ENCODE measurements around the gene PTEN.

DNA sequence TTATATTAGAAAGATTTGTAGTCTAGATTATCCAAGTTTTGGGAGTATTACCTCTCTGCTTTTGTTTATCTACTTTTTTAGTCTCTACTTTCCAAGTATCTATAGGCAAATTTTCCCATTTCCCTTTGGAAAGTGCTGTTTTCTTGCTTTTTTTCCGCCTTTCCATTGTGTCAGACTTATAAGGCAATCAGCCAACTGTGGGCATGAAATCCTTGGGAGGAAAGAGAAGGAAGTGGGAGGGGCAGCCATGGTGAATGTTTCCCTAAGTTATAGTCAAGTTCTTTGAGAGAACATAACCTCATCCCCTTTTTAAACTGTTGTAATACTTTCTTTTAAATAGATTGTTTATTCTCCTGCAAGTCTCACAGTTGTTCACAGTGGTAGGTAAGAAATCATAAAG lies 52.6 kb downstream of the PTEN start:
- TF ChIP-seq ZNF274 (IDR thresholded peaks at IDR 0.05; ENCODE audit: low read depth, low read length) (no peak), POLR2AphosphoS5 (IDR thresholded peaks at IDR 0.05; ENCODE audit: low read depth, low read length) (no peak), POLR2A (IDR thresholded peaks at IDR 0.05; ENCODE audit: borderline replicate concordance, extremely low read depth, insufficient read depth, insufficient read length) (no peak), SP1 (IDR thresholded peaks at IDR 0.05; ENCODE audit: low read depth) (no peak), RAD21 (IDR thresholded peaks at IDR 0.05; ENCODE audit: low read depth) (no peak), SIN3A (IDR thresholded peaks at IDR 0.05; ENCODE audit: low read depth) (no peak), ELF1 (IDR thresholded peaks at IDR 0.05; ENCODE audit: borderline replicate concordance, low read depth) (no peak), CEBPB (IDR thresholded peaks at IDR 0.05; ENCODE audit: low read depth) (no peak), EZH2 (IDR thresholded peaks at IDR 0.05) (no peak)
- TF ChIP-seq, protein P1, sequence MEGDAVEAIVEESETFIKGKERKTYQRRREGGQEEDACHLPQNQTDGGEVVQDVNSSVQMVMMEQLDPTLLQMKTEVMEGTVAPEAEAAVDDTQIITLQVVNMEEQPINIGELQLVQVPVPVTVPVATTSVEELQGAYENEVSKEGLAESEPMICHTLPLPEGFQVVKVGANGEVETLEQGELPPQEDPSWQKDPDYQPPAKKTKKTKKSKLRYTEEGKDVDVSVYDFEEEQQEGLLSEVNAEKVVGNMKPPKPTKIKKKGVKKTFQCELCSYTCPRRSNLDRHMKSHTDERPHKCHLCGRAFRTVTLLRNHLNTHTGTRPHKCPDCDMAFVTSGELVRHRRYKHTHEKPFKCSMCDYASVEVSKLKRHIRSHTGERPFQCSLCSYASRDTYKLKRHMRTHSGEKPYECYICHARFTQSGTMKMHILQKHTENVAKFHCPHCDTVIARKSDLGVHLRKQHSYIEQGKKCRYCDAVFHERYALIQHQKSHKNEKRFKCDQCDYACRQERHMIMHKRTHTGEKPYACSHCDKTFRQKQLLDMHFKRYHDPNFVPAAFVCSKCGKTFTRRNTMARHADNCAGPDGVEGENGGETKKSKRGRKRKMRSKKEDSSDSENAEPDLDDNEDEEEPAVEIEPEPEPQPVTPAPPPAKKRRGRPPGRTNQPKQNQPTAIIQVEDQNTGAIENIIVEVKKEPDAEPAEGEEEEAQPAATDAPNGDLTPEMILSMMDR (IDR thresholded peaks at IDR 0.05 in 2 of 3, conservative IDR thresholded peaks at IDR 0.05 in 1 of 3; ENCODE audit: borderline replicate concordance in 1 of 3, insufficient read depth in 1 of 3, low read depth in 2 of 3, low read length in 2 of 3), result no peak
- TF ChIP-seq, protein P2, sequence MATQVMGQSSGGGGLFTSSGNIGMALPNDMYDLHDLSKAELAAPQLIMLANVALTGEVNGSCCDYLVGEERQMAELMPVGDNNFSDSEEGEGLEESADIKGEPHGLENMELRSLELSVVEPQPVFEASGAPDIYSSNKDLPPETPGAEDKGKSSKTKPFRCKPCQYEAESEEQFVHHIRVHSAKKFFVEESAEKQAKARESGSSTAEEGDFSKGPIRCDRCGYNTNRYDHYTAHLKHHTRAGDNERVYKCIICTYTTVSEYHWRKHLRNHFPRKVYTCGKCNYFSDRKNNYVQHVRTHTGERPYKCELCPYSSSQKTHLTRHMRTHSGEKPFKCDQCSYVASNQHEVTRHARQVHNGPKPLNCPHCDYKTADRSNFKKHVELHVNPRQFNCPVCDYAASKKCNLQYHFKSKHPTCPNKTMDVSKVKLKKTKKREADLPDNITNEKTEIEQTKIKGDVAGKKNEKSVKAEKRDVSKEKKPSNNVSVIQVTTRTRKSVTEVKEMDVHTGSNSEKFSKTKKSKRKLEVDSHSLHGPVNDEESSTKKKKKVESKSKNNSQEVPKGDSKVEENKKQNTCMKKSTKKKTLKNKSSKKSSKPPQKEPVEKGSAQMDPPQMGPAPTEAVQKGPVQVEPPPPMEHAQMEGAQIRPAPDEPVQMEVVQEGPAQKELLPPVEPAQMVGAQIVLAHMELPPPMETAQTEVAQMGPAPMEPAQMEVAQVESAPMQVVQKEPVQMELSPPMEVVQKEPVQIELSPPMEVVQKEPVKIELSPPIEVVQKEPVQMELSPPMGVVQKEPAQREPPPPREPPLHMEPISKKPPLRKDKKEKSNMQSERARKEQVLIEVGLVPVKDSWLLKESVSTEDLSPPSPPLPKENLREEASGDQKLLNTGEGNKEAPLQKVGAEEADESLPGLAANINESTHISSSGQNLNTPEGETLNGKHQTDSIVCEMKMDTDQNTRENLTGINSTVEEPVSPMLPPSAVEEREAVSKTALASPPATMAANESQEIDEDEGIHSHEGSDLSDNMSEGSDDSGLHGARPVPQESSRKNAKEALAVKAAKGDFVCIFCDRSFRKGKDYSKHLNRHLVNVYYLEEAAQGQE (IDR thresholded peaks at IDR 0.05; ENCODE audit: low read depth), result no peak
- TF ChIP-seq, protein P3, sequence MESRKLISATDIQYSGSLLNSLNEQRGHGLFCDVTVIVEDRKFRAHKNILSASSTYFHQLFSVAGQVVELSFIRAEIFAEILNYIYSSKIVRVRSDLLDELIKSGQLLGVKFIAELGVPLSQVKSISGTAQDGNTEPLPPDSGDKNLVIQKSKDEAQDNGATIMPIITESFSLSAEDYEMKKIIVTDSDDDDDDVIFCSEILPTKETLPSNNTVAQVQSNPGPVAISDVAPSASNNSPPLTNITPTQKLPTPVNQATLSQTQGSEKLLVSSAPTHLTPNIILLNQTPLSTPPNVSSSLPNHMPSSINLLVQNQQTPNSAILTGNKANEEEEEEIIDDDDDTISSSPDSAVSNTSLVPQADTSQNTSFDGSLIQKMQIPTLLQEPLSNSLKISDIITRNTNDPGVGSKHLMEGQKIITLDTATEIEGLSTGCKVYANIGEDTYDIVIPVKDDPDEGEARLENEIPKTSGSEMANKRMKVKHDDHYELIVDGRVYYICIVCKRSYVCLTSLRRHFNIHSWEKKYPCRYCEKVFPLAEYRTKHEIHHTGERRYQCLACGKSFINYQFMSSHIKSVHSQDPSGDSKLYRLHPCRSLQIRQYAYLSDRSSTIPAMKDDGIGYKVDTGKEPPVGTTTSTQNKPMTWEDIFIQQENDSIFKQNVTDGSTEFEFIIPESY (IDR thresholded peaks at IDR 0.05; ENCODE audit: extremely low read depth, insufficient replicate concordance, low read length), result no peak
